ENCODE measurements around the gene LONRF3.
"Not testable (repeated sequence)": the region's sequence is repeated elsewhere in the genome, so short reads cannot be mapped to it uniquely, and the experiment has no call there.

LONRF3 gene

GRCh38 chrX:118980761-118981160 is 6.3 kb downstream of the LONRF3 start:
- no peak overlapping the region for H3K4me3 ChIP-seq (replicated peaks; ENCODE audit: low read depth, low read length)
- TF ChIP-seq CTCF (IDR thresholded peaks at IDR 0.05; ENCODE audit: low read depth, low read length, missing control alignments) = no peak
- DNase-seq (ENCODE audit: extremely low read depth, low read depth) = no peak

GRCh38 chrX:118983513-118983912 is 9.1 kb downstream of the LONRF3 start:
- H3K4me3 ChIP-seq (replicated peaks; ENCODE audit: low read depth, low read length) = no peak overlapping the region
- DNase-seq (ENCODE audit: extremely low read depth, low read depth) = no peak
- no peak for TF ChIP-seq CTCF (IDR thresholded peaks at IDR 0.05; ENCODE audit: low read depth, low read length, missing control alignments)

DNA sequence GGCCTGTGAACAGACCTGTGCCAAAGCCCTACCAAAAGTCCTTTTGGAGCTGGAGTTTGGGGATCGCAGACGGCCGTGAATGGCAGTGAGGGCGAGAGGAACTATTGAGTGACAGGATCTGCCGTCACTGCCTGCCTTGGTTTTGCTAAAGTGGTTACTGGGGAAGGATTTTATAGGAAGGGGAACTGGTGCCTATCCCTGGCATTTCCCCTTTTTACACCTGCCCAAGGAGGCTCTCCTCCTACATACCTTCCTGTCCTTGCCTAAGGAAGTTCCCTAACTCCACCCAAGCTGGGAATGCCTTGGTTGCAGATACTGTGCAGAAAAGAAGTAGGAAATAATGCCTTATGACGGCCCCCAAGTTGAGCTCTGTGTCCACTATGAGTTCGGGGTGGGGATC is 14.5 kb downstream of the LONRF3 start:
- no peak overlapping the region for H3K4me3 ChIP-seq (replicated peaks; ENCODE audit: low read depth, low read length)
- TF ChIP-seq CTCF (IDR thresholded peaks at IDR 0.05; ENCODE audit: low read depth, low read length, missing control alignments) = no peak
- DNase-seq (ENCODE audit: extremely low read depth, low read depth) = no peak

GRCh38 chrX:118989886-118990285 is 15.5 kb downstream of the LONRF3 start:
- H3K4me3 ChIP-seq (replicated peaks; ENCODE audit: low read depth, low read length) = no peak overlapping the region
- no peak for DNase-seq (ENCODE audit: extremely low read depth, low read depth)
- no peak for TF ChIP-seq CTCF (IDR thresholded peaks at IDR 0.05; ENCODE audit: low read depth, low read length, missing control alignments)

- no peak for DNase-seq (ENCODE audit: extremely low read depth, low read depth)
- H3K4me3 ChIP-seq (replicated peaks; ENCODE audit: low read depth, low read length) = no peak overlapping the region
- TF ChIP-seq CTCF (IDR thresholded peaks at IDR 0.05; ENCODE audit: low read depth, low read length, missing control alignments) = no peak
Observed at GRCh38 chrX:118990512-118991227, 16.3 kb downstream of the LONRF3 start.

GRCh38 chrX:118992441-118993121 is 18.2 kb downstream of the LONRF3 start:
- H3K4me3 ChIP-seq (replicated peaks; ENCODE audit: low read depth, low read length); DNase-seq (ENCODE audit: extremely low read depth, low read depth): not testable (repeated sequence)

DNA sequence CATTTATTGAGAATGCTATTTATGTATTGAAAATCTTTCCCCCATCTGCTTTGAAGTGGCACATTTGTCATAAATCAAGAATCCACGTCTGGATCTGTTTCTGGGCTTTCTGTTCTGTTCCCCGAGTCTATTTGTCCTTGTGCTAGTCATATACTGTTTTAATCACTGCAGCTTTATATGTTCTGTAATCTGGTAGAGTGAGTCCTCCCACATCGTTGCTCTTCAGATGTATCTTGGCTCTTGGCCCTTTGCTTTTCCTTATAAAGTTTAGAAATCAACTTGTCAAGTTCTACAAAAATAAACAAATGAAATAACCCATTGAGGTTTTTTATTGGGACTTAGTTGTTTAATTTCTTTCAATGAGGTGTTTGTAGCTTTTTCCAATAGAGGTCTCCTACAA is 29.0 kb downstream of the LONRF3 start:
- no peak for TF ChIP-seq CTCF (IDR thresholded peaks at IDR 0.05; ENCODE audit: low read depth, low read length, missing control alignments)
- H3K4me3 ChIP-seq (replicated peaks; ENCODE audit: low read depth, low read length) = no peak overlapping the region
- no peak for DNase-seq (ENCODE audit: extremely low read depth, low read depth)

Measured in HFF-Myc (cell line).